ENCODE data around the gene CANT1. TPM values are rescaled to one million over a fixed set of nuclear protein-coding genes. Genes with fewer than 3 reads are reported as not detected.

Gene CANT1
- total RNA-seq, 1 experiment from 2014 or later = 33.0 TPM

DNA sequence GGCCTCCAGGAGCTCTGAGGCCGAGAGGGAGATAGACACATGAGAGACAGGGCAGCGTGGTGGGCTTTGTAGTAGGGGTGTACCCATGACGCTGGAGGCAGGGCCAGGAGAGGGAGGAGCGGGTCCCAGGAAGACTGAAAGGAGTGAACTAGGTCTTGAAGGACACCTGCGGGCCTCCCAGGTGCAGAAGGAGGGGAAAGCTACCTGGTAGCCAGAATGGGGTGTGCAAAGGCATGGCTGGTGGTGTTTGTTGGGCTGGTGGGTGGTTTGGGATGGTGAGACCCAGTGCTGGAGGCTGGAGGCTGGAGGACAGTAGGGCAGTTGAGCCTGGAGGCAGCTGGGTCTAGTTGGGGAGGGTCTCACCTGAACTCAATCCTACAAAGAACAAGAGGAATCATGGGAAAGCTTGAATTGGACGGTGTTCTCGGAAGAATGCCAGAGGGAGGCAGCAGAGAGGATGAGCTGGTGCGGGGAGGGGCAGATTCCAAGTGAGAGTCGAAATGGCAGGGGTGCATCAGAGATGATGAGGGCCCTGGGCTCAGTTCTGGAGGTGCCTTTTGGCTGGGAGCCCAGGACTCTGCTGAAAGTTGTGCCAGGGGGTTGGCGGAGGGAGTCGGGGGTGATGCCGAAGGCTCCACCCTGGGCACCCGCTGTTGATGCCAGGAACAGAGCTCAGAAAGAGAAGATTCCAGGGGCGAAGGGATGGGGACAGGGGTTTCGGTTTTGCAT, 35.6 kb upstream of the CANT1 start:
- Mint-ChIP-seq H3K36me3 (ENCODE audit: insufficient read depth in 1 of 3, low read depth in 3 of 3) (no peaks in the 10 kb centered on the region; a peak in 1 of 7 replicates), H3K4me3 (no peak overlapping the region), H3K27ac (no peak overlapping the region), H3K4me1 (peaks cover 0 to 14% of the 10 kb centered on the region in 2 experiments; a peak in 2 of 4 replicates), H3K9me3 (peaks cover 4 to 11% of the 10 kb centered on the region in 2 experiments; a peak in 4 of 5 replicates), H3K27me3 (ENCODE audit: low read depth) (peaks cover 79% of the 10 kb centered on the region)
- Histone ChIP-seq H3K9me3 (ENCODE audit: control insufficient read depth, low read depth, low read length) (no peaks in the 10 kb centered on the region), H2BK15ac (ENCODE audit: low read depth, low read length) (no peak overlapping the region), H2BK12ac (ENCODE audit: insufficient read length, low read depth, low read length) (no peak overlapping the region), H3K56ac (ENCODE audit: insufficient read length, low read depth, low read length) (no peak overlapping the region), H3K4me2 (ENCODE audit: insufficient read depth, insufficient read length, low read length) (no peak overlapping the region), H4K20me1 (ENCODE audit: control insufficient read depth, insufficient read depth, insufficient read length) (peaks cover 2% of the 10 kb centered on the region), H3K23ac (ENCODE audit: insufficient read length, low read depth, low read length) (no peak overlapping the region), H3K27ac (ENCODE audit: insufficient read length, low read depth, low read length) (no peak overlapping the region), H3K4ac (ENCODE audit: low read depth, low read length) (no peak overlapping the region), H3K79me1 (ENCODE audit: insufficient read depth, low read depth, low read length, poor library complexity, severe bottlenecking) (no peaks in the 10 kb centered on the region), H2BK5ac (ENCODE audit: insufficient read length, low read length) (no peak overlapping the region), H3K9ac (ENCODE audit: extremely low read depth, insufficient read length, low read length) (no peak overlapping the region), H3T11ph (ENCODE audit: low read length) (no peak overlapping the region), H3K79me2 (ENCODE audit: insufficient read depth, low read length) (no peaks in the 10 kb centered on the region), H4K5ac (ENCODE audit: insufficient read length, low read depth, low read length) (no peak overlapping the region), H2BK120ac (ENCODE audit: low read depth, low read length, poor library complexity, severe bottlenecking) (no peak overlapping the region), H3K23me2 (ENCODE audit: insufficient read length, low read depth, low read length, poor library complexity, severe bottlenecking) (no peaks in the 10 kb centered on the region), H3K27me3 (ENCODE audit: insufficient read depth, low read length) (no peaks in the 10 kb centered on the region), H4K8ac (replicated peaks; ENCODE audit: insufficient read length, low read depth, low read length) (no peak overlapping the region), H2AFZ (ENCODE audit: low read length) (no peak overlapping the region), H2BK20ac (ENCODE audit: low read depth, low read length, poor library complexity, severe bottlenecking) (no peak overlapping the region), H4K91ac (ENCODE audit: insufficient read length, low read depth, low read length) (no peak overlapping the region), H3K4me1 (ENCODE audit: insufficient read depth, low read length) (no peaks in the 10 kb centered on the region), H2AK5ac (ENCODE audit: insufficient read length, low read length) (no peak overlapping the region), H3K14ac (ENCODE audit: insufficient read depth, low read length) (no peak overlapping the region), H3K18ac (ENCODE audit: insufficient read length, low read depth, low read length) (no peak overlapping the region)
- WGBS (ENCODE audit: extremely low coverage, insufficient read length, low lambda C conversion rate) = no CpG with 5 or more reads among the region's 15 CpGs
- DNase-seq = no peak
- TF ChIP-seq, protein P1, sequence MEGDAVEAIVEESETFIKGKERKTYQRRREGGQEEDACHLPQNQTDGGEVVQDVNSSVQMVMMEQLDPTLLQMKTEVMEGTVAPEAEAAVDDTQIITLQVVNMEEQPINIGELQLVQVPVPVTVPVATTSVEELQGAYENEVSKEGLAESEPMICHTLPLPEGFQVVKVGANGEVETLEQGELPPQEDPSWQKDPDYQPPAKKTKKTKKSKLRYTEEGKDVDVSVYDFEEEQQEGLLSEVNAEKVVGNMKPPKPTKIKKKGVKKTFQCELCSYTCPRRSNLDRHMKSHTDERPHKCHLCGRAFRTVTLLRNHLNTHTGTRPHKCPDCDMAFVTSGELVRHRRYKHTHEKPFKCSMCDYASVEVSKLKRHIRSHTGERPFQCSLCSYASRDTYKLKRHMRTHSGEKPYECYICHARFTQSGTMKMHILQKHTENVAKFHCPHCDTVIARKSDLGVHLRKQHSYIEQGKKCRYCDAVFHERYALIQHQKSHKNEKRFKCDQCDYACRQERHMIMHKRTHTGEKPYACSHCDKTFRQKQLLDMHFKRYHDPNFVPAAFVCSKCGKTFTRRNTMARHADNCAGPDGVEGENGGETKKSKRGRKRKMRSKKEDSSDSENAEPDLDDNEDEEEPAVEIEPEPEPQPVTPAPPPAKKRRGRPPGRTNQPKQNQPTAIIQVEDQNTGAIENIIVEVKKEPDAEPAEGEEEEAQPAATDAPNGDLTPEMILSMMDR (conservative IDR thresholded peaks at IDR 0.05) = no peak
